ENCODE data around the gene NOP16.
"Not testable (repeated sequence)": the region's sequence is repeated elsewhere in the genome, so short reads cannot be mapped to it uniquely, and the experiment has no call there.

The NOP16 gene

GRCh38 chr5:176408252-176408573 is 19.8 kb upstream of the NOP16 start:
- not testable (repeated sequence) for DNase-seq

GRCh38 chr5:176407456-176408251 is 19.3 kb upstream of the NOP16 start:
- no peak for DNase-seq

- DNase-seq = no peak
Measured at GRCh38 chr5:176406436-176407052, 18.1 kb upstream of the NOP16 start.

- no peak for DNase-seq
Measured at GRCh38 chr5:176405656-176406435, 17.4 kb upstream of the NOP16 start.

- DNase-seq = no peak
Measured at GRCh38 chr5:176401281-176402205, 13.1 kb upstream of the NOP16 start.

- no peak for DNase-seq
Measured at GRCh38 chr5:176400382-176401156, 12.2 kb upstream of the NOP16 start.

GRCh38 chr5:176397736-176398420 is 9.5 kb upstream of the NOP16 start:
- no peak for DNase-seq

- DNase-seq = no peak
Measured at GRCh38 chr5:176396330-176396729, 7.9 kb upstream of the NOP16 start.

- no peak for DNase-seq
Measured at GRCh38 chr5:176394881-176395675, 6.7 kb upstream of the NOP16 start.

GRCh38 chr5:176394096-176394495 is 5.7 kb upstream of the NOP16 start:
- DNase-seq = no peak

GRCh38 chr5:176392526-176392925 is 4.1 kb upstream of the NOP16 start:
- DNase-seq = no peak

GRCh38 chr5:176391999-176392398 is 3.6 kb upstream of the NOP16 start:
- no peak for DNase-seq

- DNase-seq = no peak
Measured at GRCh38 chr5:176391479-176391878, 3.1 kb upstream of the NOP16 start.

GRCh38 chr5:176389135-176390123 is 1.0 kb upstream of the NOP16 start:
- peak; percentile 57 for DNase-seq

- DNase-seq = no peak
Measured at GRCh38 chr5:176388003-176388443, 375 bp downstream of the NOP16 start.

- DNase-seq = no peak
Measured at GRCh38 chr5:176387384-176387925, 943 bp downstream of the NOP16 start.

GRCh38 chr5:176386491-176386890 is 1.9 kb downstream of the NOP16 start:
- no peak for DNase-seq

- DNase-seq = no peak
Measured at GRCh38 chr5:176384991-176385390, 3.4 kb downstream of the NOP16 start.

Measured in COR-L47 (cell line).